Keratinocyte (primary cell): ENCODE measurements around the gene MYO15B. TPM values are rescaled to one million over a fixed set of nuclear protein-coding genes. Genes with fewer than 3 reads are reported as not detected.

ENCODE experiments used
- DNase-seq: peaks from one replicate; pipeline ENCODE4 v3.0.0-alpha.2; 2011; ENCODE audit warnings: low read depth, missing footprints, low spot score
- FAIRE-seq: peaks from 2 replicates; lab custom pipeline; 2011; peaks lifted over from hg19 to GRCh38; lab: Jason Lieb, UNC
- H2AFZ ChIP-seq: 2 replicates; pipeline ENCODE4 v1.6.0; 2012; ENCODE audit warnings: low read length, control low read depth, inconsistent platforms; ENCODE audit not compliant: control insufficient read depth
- H3K27ac ChIP-seq: 2 replicates; pipeline ENCODE4 v1.5.1; 2011; ENCODE audit warnings: low read length; ENCODE audit not compliant: control insufficient read depth, insufficient read depth
- H3K27me3 ChIP-seq: 3 replicates; pipeline ENCODE4 v1.6.0; 2011; ENCODE audit warnings: low read length; ENCODE audit not compliant: control insufficient read depth, insufficient read depth; ENCODE audit errors: extremely low read depth
- H3K36me3 ChIP-seq, 2 experiments: 2 replicates in 1 of 2; 3 replicates in 1 of 2; pipeline ENCODE4 v1.5.1; 2011; ENCODE audit warnings: low read length in 2 of 2, mild to moderate bottlenecking in 1 of 2; ENCODE audit not compliant: control insufficient read depth in 2 of 2, insufficient read depth in 2 of 2; ENCODE audit errors: extremely low read depth in 1 of 2
- H3K4me1 ChIP-seq: 3 replicates; pipeline ENCODE4 v1.5.1; 2011; ENCODE audit warnings: low read length; ENCODE audit not compliant: control insufficient read depth, insufficient read depth; ENCODE audit errors: extremely low read depth
- H3K4me2 ChIP-seq: 3 replicates; pipeline ENCODE4 v1.6.0; 2011; ENCODE audit warnings: low read depth, low read length; ENCODE audit not compliant: control insufficient read depth, insufficient read depth; ENCODE audit errors: extremely low read depth
- H3K4me3 ChIP-seq, 3 experiments: fragments of 200-600 bp in 1 of 3; sonication (generic) in 1 of 3; 2 replicates in 2 of 3; 3 replicates in 1 of 3; pipeline ENCODE4 v1.5.1; 2011 to 2016; ENCODE audit warnings: low read length in 3 of 3, mild to moderate bottlenecking in 3 of 3, control low read depth in 2 of 3, inconsistent platforms in 1 of 3, low read depth in 1 of 3, mixed read lengths in 1 of 3, mixed run types in 1 of 3, moderate library complexity in 1 of 3; ENCODE audit not compliant: control insufficient read depth in 2 of 3, insufficient read depth in 2 of 3; ENCODE audit errors: extremely low read depth in 1 of 3
- H3K79me2 ChIP-seq: 2 replicates; pipeline ENCODE4 v1.6.0; 2012; ENCODE audit warnings: low read length; ENCODE audit not compliant: control insufficient read depth, insufficient read depth
- H3K9ac ChIP-seq: 3 replicates; pipeline ENCODE4 v1.6.0; 2011; ENCODE audit warnings: low read length; ENCODE audit not compliant: control insufficient read depth, insufficient read depth; ENCODE audit errors: extremely low read depth
- H3K9me1 ChIP-seq: 3 replicates; pipeline ENCODE4 v1.6.0; 2011; ENCODE audit warnings: low read length; ENCODE audit not compliant: control insufficient read depth, insufficient read depth; ENCODE audit errors: extremely low read depth
- H3K9me3 ChIP-seq: 2 replicates; pipeline ENCODE4 v1.5.1; 2012; ENCODE audit warnings: low read depth, low read length; ENCODE audit not compliant: control insufficient read depth
- H4K20me1 ChIP-seq: 3 replicates; pipeline ENCODE4 v1.6.0; 2011; ENCODE audit warnings: low read length; ENCODE audit not compliant: control insufficient read depth, insufficient read depth; ENCODE audit errors: extremely low read depth
- CTCF ChIP-seq, 3 experiments: IDR thresholded peaks in 1 of 3; conservative IDR thresholded peaks in 1 of 3; optimal IDR thresholded peaks in 1 of 3; 2 replicates in 2 of 3; 3 replicates in 1 of 3; pipeline versions ENCODE3 to v1.5.1; 2011; ENCODE audit warnings: low read length in 3 of 3, mild to moderate bottlenecking in 3 of 3, moderate library complexity in 2 of 3, control low read depth in 1 of 3, inconsistent platforms in 1 of 3; ENCODE audit not compliant: insufficient read depth in 2 of 3; ENCODE audit errors: extremely low read depth in 1 of 3
- EZH2 ChIP-seq: IDR thresholded peaks from one replicate; pipeline ENCODE4 v1.6.1; 2012; ENCODE audit warnings: inconsistent platforms, mild to moderate bottlenecking, low read length, moderate library complexity
- dilution Hi-C: fragments of 300-500 bp; cut with MboI; formaldehyde crosslinking; loops from one replicate; pipeline ENCODE4 v1.7.0; 2020; ENCODE audit warnings: low sequenced_read_pairs; ENCODE audit not compliant: extremely low pct_ligation_motif_present
- polyA plus RNA-seq, 5 experiments: library from polyadenylated mRNA; depleted of rRNA in 3 of 5; stranded (reverse) in 3 of 5; stranded (forward) in 1 of 5; unstranded in 1 of 5; fragments of >200 nt; gene quantifications; 1 replicate in 1 of 5; 2 replicates in 3 of 5; 3 replicates in 1 of 5; pipeline versions ENCODE4 v1.2.1 to v1.2.3, GENCODE V29; 2011 to 2012; ENCODE audit warnings: missing spikeins in 2 of 5, low read depth in 1 of 5, low replicate concordance in 1 of 5

MYO15B gene
- polyA plus RNA-seq, 1 donor (not counting 4 experiments of a cell fraction or from before 2014, with no cell fraction given) = 0.14 TPM

- Histone ChIP-seq H3K4me2 (no peak overlapping the region), H3K36me3 (peaks cover 5 to 7% of the 10 kb centered on the region in 2 experiments), H3K9me1 (no peaks in the 10 kb centered on the region), H3K27ac (no peak overlapping the region), H3K4me1 (no peaks in the 10 kb centered on the region), H4K20me1 (no peaks in the 10 kb centered on the region), H2AFZ (no peak overlapping the region), H3K9ac (no peak overlapping the region), H3K4me3 (no peak overlapping the region), H3K9me3 (no peaks in the 10 kb centered on the region), H3K27me3 (peaks cover 11% of the 10 kb centered on the region), H3K79me2 (no peaks in the 10 kb centered on the region)
- FAIRE-seq (no peak), DNase-seq (no peak)
- TF ChIP-seq EZH2 (no peak), CTCF (optimal IDR thresholded peaks at IDR 0.05 in 1 of 3, IDR thresholded peaks at IDR 0.05 in 1 of 3, conservative IDR thresholded peaks at IDR 0.05 in 1 of 3; ENCODE audit: extremely low read depth in 1 of 3, insufficient read depth in 2 of 3, low read length in 3 of 3) (no peak)
- dilution Hi-C loops = no loop called here
Measured at GRCh38 chr17:75624021-75624420, 36.4 kb downstream of the MYO15B start.

- Histone ChIP-seq H3K9me3 (no peaks in the 10 kb centered on the region), H2AFZ (no peak overlapping the region), H3K9me1 (no peaks in the 10 kb centered on the region), H3K9ac (no peak overlapping the region), H3K27ac (no peak overlapping the region), H3K4me1 (no peaks in the 10 kb centered on the region), H3K27me3 (peaks cover 5% of the 10 kb centered on the region), H3K4me3 (no peak overlapping the region), H3K4me2 (no peak overlapping the region), H4K20me1 (no peaks in the 10 kb centered on the region), H3K79me2 (no peaks in the 10 kb centered on the region), H3K36me3 (peaks cover 5 to 11% of the 10 kb centered on the region in 2 experiments)
- dilution Hi-C loops = no loop called here
- DNase-seq (no peak), FAIRE-seq (no peak)
- TF ChIP-seq CTCF (optimal IDR thresholded peaks at IDR 0.05 in 1 of 3, IDR thresholded peaks at IDR 0.05 in 1 of 3, conservative IDR thresholded peaks at IDR 0.05 in 1 of 3; ENCODE audit: extremely low read depth in 1 of 3, insufficient read depth in 2 of 3, low read length in 3 of 3) (no peak), EZH2 (no peak)
Measured at GRCh38 chr17:75624714-75625345, 37.2 kb downstream of the MYO15B start.
